GM12872 (cell line): ENCODE measurements around the gene SPRR1A.

ENCODE experiments used
- TF ChIP-seq, protein P1 (sequence below): IDR thresholded peaks from 3 replicates; pipeline ENCODE4 v1.5.1; 2011; ENCODE audit warnings: low read depth, mild to moderate bottlenecking, low read length, moderate library complexity; ENCODE audit not compliant: insufficient read depth

The SPRR1A gene

DNA sequence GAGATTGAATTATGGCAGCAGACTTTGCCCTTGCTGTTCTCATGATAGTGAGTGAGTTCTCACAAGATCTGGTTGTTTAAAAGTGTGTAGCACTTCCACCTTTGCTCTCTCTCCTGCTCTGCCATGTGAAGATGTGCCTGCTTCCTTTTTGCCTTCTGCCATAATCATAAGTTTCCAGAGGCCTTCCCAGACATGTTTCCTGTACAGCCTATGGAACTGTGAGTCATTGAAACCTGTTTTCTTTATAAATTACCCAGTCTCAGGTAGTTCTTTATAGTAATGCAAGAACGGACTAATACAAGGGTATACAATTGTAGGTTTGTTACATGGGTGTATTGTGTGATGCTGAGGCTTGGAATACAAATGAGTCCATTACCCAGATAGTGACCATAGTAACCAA is 51.3 kb downstream of the SPRR1A start:
- TF ChIP-seq, protein P1, sequence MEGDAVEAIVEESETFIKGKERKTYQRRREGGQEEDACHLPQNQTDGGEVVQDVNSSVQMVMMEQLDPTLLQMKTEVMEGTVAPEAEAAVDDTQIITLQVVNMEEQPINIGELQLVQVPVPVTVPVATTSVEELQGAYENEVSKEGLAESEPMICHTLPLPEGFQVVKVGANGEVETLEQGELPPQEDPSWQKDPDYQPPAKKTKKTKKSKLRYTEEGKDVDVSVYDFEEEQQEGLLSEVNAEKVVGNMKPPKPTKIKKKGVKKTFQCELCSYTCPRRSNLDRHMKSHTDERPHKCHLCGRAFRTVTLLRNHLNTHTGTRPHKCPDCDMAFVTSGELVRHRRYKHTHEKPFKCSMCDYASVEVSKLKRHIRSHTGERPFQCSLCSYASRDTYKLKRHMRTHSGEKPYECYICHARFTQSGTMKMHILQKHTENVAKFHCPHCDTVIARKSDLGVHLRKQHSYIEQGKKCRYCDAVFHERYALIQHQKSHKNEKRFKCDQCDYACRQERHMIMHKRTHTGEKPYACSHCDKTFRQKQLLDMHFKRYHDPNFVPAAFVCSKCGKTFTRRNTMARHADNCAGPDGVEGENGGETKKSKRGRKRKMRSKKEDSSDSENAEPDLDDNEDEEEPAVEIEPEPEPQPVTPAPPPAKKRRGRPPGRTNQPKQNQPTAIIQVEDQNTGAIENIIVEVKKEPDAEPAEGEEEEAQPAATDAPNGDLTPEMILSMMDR: no peak
